ENCODE results near the gene RAD51AP1.
"Not testable (repeated sequence)": the region's sequence is repeated elsewhere in the genome, so short reads cannot be mapped to it uniquely, and the experiment has no call there.

The RAD51AP1 gene, protein sequence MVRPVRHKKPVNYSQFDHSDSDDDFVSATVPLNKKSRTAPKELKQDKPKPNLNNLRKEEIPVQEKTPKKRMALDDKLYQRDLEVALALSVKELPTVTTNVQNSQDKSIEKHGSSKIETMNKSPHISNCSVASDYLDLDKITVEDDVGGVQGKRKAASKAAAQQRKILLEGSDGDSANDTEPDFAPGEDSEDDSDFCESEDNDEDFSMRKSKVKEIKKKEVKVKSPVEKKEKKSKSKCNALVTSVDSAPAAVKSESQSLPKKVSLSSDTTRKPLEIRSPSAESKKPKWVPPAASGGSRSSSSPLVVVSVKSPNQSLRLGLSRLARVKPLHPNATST

DNA sequence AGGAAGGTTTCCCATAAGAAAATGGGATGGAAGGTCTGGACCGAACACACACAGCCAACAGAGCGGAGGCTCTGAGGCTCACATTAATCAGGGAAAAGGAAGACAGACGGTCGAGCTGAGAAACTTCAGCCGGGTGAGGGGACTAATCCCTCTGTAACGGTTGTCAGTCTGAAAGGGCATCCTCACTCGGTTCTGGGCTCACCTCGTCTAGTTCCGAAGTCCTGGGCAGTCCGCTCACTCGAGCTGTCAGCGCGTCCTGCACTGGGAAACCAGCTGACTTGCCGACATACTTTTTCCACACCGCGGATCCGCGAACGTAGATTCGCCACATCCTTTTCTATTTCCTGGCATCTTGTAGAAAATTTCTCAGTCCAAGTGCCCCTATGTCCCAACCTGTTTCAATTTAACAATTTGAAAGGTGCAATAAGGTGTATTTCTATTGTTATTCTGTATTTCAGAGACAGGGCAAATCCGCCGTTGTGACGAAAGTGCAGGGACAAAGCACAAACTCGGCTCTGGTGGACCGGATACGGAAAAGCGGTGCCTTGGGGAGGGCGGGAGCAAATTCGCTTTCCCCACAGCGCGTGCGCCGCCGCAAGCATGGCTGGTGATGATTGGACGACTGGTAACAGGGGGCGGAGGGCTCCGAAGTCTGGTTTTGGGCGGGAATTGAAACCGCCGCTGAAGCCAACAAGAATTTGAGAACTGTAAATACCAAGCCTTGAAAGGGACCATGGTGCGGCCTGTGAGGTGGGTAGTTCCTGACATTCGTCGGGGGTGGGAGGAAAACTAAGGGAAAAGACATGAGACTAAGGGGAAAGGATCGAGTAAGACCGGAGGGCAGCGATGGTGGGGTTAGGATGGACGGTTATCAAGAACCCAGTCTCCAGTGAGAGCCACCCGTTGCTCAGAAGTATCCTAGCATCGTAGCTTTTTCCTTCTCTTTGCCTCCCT is at the start of gene RAD51AP1:
Gene RAD51AP1, plus strand, starts transcription at position 684 of the 954 bp plus-strand sequence. Its CDS starts 50 bp downstream, at position 734.
- peak; percentile 96 for DNase-seq

DNA sequence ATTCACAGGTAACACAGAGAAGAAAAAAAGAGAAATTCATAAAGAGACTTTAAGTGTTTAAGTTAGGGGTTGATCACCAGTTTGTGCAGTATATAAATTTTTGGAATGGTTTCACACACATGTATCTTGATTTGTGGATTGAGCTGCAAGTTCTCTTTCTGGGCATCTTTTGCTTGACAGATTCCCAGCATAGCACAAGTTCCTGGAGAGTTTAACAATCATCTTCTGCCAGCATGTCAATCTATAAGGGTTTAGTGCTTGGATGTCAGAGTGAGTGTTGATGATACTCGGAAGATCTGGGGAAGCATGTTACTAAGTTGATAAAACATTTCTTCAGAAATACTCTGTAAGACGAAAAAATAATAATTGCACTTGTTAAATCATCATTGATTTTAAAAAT is 49.1 kb upstream of the RAD51AP1 start:
- no peak for DNase-seq

DNA sequence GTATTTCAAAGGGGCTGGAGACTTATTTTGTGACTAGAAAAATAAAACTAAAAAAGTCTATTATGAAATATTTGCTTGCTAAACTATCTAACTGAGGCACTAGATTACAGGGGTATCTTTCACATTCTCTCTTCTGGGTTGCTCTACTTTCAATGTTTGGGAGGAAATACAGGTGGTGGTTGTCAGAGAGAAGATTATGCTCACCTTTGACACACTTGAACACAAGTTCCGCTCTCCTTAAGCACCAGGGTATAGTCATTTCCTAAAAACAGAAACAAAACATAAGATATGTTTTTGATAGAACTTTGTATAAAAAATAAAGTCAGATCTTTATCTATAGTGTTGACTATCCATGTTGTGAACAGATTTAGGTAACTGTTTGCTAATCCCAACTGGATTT is 47.7 kb upstream of the RAD51AP1 start:
- no peak for DNase-seq

DNA sequence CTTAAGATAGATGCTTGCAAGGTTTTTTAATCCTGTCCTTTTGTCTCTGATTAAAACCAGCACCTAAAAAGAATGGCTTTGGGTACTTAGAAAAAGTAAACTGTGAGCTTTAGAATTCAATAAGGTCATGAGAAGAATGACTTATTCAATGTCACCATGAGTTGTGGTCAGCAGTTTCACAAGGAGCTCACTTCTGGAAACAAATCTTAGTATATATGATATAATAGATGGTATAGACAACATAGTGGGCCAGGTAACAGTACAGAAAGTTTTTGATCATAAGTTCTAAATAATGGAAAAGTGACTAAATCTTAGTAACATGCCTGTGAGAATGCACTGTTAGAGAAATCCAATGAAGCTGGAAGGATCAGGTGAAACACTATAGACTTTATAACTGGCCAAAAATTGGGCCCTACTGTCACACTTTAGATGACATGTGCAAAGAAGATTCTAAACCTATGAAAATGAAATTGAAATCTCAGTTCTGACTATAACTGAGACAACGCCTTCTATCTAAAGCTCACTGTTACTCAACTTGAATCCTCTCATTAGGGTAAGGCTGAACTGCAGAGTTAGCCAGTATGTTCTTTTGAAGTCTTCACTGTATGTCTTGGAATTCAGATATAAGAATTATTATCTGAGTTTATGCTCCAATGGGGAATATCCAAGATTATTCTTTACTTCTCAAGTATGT is 42.4 kb upstream of the RAD51AP1 start:
- DNase-seq, result no peak

DNA sequence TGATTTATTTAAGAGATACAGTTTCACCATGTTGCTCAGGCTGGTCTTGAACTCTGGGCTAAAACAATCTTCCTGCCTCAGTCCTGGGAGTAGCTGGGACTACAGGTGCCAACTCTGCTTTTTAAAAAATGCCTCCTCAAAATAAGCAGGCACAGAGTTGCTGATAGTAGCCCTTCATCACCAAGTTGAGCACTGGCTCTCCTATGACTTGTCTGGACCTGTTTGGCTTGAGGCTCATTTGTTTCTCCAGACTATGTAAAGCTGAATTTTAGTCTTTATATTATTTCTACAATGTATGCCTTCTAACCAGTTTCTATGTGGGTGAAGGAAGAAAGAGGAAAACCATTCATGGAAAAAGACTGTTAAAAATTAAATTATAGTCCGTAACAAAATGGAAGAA is 39.5 kb upstream of the RAD51AP1 start:
- DNase-seq, result no peak

DNA sequence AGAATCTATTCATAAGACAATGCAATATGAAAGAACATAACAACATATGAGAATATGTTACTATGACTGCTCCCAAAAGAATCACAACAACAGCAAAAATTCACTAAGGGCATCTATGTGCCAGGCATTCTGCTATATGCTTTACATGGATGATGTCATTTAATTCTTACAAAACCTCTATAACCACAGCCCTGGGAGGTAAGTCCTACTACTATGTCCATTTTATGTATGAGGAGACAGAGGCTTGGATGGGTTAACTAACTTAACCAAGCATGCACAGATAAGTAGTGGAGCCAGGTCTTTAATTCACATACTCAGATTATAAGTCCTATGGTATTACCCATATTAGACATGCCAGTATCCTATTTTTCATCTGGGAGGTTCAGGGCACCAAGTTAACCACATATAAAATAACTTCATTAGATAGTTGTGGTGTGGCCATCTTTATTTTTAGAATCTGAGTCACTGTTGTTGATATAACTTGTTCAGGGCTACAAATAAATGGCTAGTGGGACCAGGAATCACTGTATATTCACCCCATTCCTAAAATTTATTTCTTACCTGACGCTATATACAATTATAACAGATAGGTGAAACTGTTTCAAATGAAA is 33.2 kb upstream of the RAD51AP1 start:
- DNase-seq, result peak; percentile 45

DNA sequence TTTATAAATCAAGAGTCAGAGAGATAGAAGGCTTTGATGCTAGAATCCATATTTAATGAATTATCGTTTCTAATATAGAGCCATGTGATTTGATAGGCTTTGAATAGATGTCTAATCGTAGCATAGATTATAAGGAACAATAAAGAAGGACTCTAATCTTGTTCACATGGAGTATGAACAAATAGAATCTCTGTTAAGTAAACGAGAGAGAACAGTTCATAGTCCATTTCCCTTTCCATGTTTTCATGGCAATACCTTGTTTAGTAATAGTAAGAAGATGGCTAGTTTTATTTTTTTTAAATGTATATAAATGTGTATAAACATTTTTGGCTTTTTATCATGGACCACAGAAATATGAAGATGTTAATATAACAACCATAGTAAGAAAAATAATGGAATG is 32.3 kb upstream of the RAD51AP1 start:
- no peak for DNase-seq

DNA sequence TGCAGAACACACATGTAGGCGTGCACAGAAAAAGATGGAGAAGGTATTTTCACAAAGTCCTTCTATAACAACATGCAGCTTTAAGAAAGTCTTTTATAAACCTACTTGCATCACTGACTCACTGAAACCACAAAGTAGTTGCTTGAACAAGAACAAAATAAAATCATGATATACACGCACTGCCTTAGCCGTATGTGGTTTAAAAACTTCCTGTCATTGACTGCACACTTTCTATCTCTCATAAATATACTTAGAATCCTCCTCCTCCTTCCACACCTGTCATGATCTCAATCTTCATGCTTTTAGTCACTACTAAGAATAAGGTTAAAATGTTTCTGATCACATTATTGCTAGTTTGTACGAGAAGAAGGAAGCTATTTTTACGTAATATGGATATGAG is 31.8 kb upstream of the RAD51AP1 start:
- peak; percentile 52 for DNase-seq

DNA sequence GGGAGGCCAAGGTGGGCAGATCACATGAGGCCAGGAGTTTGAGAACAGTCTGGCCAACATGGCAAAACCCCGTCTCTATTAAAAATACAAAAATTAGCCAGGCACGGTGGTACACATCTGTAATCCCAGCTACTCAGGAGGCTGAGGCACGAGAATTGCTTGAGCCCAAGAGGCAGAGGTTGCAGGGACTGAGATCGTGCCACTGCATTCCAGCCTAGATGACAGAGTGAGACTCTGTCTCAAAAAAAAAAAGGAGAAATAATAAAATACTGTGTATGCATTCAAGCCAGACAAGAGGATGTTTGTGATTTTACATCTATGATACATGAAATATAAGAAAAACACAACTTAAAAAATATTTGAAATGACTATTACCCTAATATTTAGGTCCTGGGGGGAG is 30.2 kb upstream of the RAD51AP1 start:
- DNase-seq, result not testable (repeated sequence)

DNA sequence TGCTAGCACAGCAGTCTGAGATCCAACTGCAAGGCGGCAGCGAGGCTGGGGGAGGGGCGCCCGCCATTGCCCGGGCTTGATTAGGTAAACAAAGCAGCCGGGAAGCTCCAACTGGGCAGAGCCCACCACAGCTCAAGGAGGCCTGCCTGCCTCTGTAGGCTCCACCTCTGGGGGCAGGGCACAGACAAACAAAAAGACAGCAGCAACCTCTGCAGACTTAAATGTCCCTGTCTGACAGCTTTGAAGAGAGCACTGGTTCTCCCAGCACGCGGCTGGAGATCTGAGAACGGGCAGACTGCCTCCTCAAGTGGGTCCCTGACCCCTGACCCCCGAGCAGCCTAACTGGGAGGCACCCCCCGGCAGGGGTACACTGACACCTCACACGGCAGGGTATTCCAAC is 29.4 kb upstream of the RAD51AP1 start:
- DNase-seq, result not testable (repeated sequence)

DNA sequence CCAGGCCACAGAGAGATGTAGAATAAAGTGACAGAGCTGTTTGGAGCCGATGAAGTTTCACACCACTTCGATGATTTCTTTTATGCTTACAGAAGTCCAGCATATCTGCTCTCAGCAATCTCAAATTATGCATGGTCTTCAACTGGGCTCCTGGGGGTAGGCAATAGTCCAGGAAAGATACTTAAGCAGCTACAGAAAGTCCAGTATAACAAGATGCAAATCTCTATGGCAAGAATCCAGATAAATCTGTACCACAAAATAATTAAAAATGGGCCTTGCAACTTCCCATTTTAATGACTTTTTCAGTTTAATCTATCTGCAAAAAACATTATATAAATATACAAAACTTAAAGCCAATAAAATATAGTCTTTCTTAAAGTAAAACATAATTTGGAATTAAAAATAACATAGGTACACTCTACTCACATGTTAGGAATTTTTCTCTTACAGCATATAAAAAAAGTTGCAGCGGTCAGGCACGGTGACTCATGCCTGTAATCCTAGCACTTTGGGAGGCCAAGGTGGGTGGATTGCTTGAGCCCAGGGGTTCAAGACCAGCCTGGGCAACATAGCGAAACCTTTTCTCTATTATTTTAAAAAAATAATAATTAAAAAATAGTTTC is 20.5 kb upstream of the RAD51AP1 start:
- peak; percentile 73 for DNase-seq

DNA sequence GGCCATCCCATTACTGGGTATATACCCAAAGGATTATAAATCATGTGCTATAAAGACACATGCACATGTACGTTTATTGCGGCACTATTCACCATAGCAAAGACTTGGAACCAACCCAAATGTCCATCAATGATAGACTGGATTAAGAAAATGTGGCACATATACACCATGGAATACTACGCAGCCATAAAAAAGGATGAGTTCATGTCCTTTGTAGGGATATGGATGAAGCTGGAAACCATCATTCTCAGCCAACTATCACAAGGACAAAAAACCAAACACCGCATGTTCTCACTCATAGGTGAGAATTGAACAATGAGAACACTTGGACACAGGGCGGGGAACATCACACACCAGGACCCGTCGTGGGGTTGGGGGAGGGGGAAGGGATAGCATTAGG is 15.2 kb upstream of the RAD51AP1 start:
- not testable (repeated sequence) for DNase-seq

DNA sequence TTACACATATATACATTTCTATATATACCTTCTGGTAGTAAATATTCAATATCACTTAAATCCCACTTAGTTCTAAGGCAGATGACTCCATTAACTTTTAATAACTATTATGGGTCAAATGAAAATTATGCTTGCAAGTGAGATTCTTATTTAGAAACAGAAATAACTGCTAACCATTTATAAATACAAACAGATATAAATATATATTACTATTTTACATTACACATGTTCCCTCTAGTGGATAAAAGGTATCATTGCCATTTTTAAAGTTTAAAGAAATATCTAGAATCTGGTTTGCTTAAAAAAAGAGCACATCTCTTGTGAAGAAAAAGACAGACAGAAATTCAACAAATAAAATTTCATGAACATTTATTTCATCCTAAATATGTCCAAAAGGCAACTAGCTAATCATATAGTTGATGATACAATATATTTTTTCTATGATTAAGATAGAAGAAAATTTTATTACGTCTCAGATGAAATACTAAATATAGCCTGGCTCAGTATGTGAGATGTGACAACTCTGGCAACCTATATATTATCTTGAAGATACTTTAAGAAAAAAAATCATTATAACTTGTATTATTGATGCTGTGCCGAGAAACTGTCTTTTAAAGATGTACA is 11.7 kb upstream of the RAD51AP1 start:
- peak; percentile 9 for DNase-seq

DNA sequence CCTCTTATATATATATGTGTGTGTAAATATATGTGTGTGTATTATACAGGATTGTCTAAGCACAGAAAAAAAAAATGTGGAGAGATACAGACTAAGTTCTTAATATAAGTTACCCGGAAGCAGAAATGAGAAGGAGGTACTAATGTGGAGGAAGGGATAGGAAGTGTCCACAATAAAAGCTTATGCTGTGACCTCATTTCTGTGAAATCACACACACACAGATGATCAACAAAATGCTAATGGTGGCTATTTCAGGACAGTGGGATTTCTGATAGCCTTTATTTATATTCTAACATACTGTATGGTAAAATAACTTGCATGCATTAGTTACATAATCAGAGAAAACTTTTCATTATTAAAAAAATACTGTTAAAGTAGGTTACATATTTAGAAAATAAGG is 8.5 kb upstream of the RAD51AP1 start:
- no peak for DNase-seq

DNA sequence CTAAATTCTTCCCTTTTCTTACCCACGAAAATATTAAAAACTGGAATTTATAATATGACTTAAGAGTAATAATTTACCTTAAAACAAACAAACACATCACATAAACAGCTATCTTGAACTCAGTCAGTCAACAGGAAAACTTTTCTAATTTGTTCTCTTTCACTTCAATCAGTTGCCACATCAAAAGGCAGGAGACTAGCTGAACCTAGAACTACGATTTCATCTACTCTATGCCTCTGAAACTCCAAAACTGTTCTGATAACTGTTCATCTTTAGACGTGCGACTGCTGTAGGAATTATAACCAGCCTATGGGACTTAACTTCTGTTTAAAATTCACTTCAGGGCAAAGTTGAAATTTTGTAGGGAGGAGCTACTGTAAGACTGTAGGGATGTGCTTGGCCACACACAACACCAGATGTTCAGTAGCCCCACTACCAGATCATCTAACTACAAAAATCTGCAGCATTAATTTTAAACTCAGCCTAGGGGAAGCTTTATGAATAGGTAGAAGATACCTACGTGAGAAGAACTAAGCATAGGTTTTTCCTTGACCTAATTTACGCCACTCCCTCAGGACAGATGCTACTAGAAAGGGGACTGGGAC is 7.6 kb upstream of the RAD51AP1 start:
- DNase-seq, result no peak

DNA sequence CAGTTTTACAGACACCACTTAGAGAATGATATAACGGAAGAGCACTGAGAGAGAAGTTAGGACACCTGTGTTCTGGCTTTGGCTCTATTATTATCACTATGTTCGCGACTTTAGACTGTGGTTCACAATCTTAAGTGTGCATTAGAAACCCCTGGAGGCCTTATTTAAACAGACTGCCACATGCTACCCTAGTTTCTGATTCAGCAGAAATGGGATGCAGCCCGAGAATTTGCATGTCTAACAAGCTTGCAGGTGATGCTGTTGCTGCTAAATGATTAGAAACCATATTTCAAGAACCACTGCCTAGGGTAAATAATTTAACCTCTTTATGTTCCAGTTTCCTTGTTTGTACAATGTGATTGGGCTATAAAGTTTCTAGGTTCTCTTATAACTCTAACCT is 3.6 kb upstream of the RAD51AP1 start:
- DNase-seq, result no peak

DNA sequence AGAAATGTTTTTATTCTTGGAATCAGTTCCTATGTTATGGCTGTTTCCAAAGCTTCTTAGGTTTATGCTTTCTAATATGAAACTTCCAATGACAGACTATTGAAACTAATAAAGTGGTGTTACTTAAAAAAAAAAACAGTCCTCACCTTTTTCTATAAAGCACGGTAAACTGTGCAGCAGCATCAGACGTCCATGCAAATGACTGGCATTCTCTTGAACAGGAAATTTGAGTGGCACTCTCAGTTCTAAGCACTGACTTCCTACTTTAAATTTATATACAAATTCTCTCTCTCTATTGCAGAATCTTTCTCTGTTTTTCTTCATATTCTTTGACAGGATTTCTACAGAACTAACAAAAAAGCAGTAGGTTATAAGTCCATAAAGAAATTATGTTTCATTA is 2.8 kb upstream of the RAD51AP1 start:
- no peak for DNase-seq

DNA sequence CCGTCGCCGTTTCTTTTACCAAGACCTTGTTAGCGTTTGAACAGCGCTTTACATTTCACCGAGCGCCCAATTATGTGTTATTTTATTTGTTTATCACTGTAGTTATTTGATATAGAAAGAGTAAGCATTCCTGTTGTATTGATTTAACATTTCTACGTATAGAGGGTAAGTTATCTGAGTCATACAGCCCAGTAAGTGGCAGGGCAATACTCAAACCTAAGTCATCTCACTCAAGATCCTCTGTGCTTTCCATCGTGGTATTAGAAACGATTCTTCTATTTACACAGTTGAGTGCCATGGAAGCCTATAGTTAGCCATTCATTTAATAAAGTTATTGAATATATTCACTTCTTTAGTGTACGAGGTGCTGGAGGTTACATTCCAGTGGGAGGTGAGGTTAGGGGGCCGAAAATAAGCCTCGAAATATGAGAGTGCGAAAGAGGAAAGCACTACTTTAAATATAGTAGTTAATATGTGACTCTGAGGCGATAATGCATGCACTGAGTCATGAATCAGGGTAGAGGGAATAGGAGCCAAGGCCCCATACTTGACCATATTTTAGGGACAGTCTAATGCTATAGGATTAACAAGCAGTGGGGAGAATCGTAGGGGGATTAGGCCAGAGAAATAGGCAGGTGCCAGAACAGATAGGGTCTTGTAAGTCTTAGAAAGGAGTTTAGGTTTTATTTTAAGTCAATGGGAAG is 629 bp downstream of the RAD51AP1 start:
- DNase-seq, result no peak

DNA sequence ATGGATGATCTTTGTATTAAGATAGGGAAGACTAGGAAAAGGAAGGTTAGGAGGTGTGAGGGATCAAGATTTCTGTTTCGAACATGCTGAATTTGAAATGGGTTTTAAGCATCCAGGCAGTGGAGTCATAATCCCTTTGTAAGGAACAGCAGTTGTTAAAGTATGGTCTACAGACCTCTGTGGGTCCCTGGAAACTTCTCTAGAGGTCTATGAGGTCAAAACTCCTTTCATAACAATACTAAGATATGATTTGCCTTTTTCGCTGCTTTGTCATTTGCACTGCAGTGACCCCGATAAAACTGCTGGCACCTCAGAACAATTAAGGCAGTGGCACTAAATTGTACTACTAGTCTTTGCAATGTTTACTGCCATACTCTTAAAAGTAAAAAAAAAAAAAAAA is 1.5 kb downstream of the RAD51AP1 start:
- DNase-seq, result no peak

DNA sequence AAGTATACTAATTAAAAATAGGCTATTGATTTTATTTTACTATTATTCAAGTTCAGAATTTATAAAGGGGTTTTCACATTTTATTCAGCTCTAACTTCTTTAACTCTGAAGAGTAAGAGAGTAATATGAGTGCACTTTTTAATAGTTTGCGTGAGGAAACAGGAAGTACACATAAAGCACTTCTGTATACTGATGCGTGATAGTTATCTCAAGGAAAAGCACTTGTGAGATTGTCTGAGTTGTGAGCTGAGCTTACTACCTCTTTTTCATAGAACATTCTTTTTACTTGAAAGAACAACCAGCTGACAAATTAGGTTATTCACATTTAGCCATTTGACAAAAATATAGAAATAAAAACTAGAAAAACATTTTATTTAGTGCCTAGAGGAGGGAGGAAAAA is 1.9 kb downstream of the RAD51AP1 start:
- no peak for DNase-seq

DNA sequence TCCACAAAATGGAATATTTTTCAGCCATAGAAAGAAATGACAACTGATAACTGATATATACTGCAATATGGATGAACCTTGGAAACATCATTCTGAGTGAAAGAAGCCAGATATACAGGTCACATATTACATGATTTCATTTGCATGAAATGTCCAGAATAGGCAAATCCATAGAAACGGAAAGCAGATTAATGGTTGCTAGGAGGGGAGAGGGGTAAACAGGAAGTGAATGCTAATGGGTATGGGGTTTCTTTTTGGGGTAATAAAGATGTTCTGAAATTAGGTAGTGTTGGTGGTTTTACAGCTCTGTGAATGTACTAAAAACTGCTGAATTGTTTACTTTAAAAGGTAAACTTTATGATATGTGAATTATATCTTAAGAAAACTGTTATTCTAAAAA is 6.5 kb downstream of the RAD51AP1 start:
- DNase-seq, result no peak

All from fibroblast of upper back skin (primary cell).